Kidney epithelial cell (primary cell): ENCODE data around the gene PIM1. TPM values are rescaled to one million over a fixed set of nuclear protein-coding genes. Genes with fewer than 3 reads are reported as not detected.
A peak's percentile ranks its signal among the peaks of the same experiment; 100 is the strongest.

ENCODE experiments used
- DNase-seq: peaks from one replicate; pipeline ENCODE4 v3.0.0-alpha.2; 2010; ENCODE audit warnings: low read depth
- H3K27me3 ChIP-seq: 2 replicates; pipeline ENCODE4 v1.6.0; 2011; ENCODE audit warnings: low read length; ENCODE audit not compliant: control insufficient read depth, insufficient read depth
- H3K36me3 ChIP-seq: 2 replicates; pipeline ENCODE4 v1.5.1; 2011; ENCODE audit warnings: low read length; ENCODE audit not compliant: control insufficient read depth, insufficient read depth
- H3K4me3 ChIP-seq: 2 replicates; pipeline ENCODE4 v1.5.1; 2011; ENCODE audit warnings: low read depth, mild to moderate bottlenecking, control low read depth, low read length
- CTCF ChIP-seq: IDR thresholded peaks from 2 replicates; pipeline ENCODE4 v1.5.1; 2011; ENCODE audit warnings: mild to moderate bottlenecking, moderate library complexity, low read length, control low read depth, inconsistent platforms; ENCODE audit not compliant: insufficient read depth, poor library complexity, severe bottlenecking
- total RNA-seq: library from RNA; depleted of rRNA; stranded (reverse); fragments of >200 nt; gene quantifications from 2 replicates; pipeline ENCODE4 v1.2.3, GENCODE V29; 2015

PIM1 gene
- total RNA-seq, 1 donor from 2014 or later: 18.2 TPM

GRCh38 chr6:37162740-37163139, 7.2 kb upstream of the PIM1 start:
- Histone ChIP-seq H3K36me3 (no peaks in the 10 kb centered on the region), H3K4me3 (no peak overlapping the region), H3K27me3 (no peaks in the 10 kb centered on the region)
- no peak for TF ChIP-seq CTCF
- DNase-seq: no peak

GRCh38 chr6:37168163-37168758, 1.7 kb upstream of the PIM1 start:
- no peak for DNase-seq
- no peak for TF ChIP-seq CTCF
- no peak overlapping the region for H3K4me3 ChIP-seq
- H3K27me3 ChIP-seq: no peaks in the 10 kb centered on the region
- peaks cover 2% of the 10 kb centered on the region for H3K36me3 ChIP-seq

- Histone ChIP-seq H3K4me3 (peak overlapping the region; percentile 43), H3K36me3 (peaks cover 4% of the 10 kb centered on the region), H3K27me3 (no peaks in the 10 kb centered on the region)
- no peak for TF ChIP-seq CTCF
- DNase-seq: peak; percentile 56
These were observed 999 bp upstream of the PIM1 start for GRCh38 chr6:37168811-37169495.

GRCh38 chr6:37170273-37171200, 585 bp downstream of the PIM1 start:
- TF ChIP-seq CTCF: peak; percentile 21
- H3K36me3 ChIP-seq: peaks cover 7% of the 10 kb centered on the region
- H3K27me3 ChIP-seq: no peaks in the 10 kb centered on the region
- peak overlapping the region; percentile 98 for H3K4me3 ChIP-seq
- DNase-seq: no peak

- Histone ChIP-seq H3K36me3 (peaks cover 7% of the 10 kb centered on the region), H3K27me3 (no peaks in the 10 kb centered on the region), H3K4me3 (peak overlapping the region; percentile 98)
- no peak for DNase-seq
- no peak for TF ChIP-seq CTCF
These were observed 1.4 kb downstream of the PIM1 start for GRCh38 chr6:37171201-37171969.
